ENCODE results near the gene ZNF684. TPM values are rescaled to one million over a fixed set of nuclear protein-coding genes. Genes with fewer than 3 reads are reported as not detected.
A peak's percentile ranks its signal among the peaks of the same experiment; 100 is the strongest.

Gene ZNF684
- total RNA-seq, 1 experiment from 2014 or later = 5.3 TPM

DNA sequence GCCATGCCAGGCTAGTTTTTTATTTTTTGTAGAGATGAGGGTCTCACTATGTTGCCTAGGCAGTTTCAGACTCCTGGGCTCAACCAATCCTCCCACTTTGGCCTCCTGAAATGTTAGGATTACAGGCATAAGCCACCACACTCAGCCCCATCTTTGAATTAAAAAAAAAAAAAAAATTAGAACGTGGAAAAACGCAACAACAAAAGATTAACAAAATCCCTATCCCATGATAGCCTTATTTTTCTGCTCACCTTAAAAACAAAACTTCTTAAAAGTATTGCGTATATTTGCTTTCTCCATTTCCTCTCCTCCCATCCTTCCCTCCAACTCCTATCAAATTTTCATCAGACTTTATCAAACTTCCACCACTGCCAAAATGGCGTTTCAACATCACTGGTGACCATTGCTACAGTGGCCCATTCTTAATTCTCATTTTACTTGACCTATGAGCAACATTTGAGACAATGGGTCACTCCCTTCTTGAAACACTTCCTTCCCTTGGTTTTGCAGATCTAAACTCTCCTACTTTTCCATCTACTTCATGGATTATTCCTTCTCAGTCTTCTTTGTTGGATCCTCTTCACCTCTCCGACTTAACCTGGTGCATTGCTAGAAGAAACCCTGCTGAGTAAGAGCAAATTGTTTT is 579 bp upstream of the ZNF684 start:
- Histone ChIP-seq H3K9ac (ENCODE audit: low read length) (peak overlapping the region; percentile 63), H3K4me2 (ENCODE audit: low read length) (peak overlapping the region; percentile 86), H3K27ac (ENCODE audit: low read depth, low read length) (peak overlapping the region; percentile 68), H3K36me3 (ENCODE audit: control insufficient read depth in 1 of 2, insufficient read depth in 2 of 2, low read length in 2 of 2) (no peaks in the 10 kb centered on the region; a peak in 1 of 4 replicates), H3K9me2 (ENCODE audit: insufficient read depth) (no peaks in the 10 kb centered on the region), H4K20me1 (ENCODE audit: insufficient read depth) (no peaks in the 10 kb centered on the region), H3K4me3 (replicated peaks in 1 of 2; ENCODE audit: low read depth in 1 of 2, low read length in 2 of 2) (peak overlapping the region; percentile 61 to 72), H3K27me3 (ENCODE audit: insufficient read depth, low read length) (no peaks in the 10 kb centered on the region), H3K9me3 (ENCODE audit: control insufficient read depth in 1 of 2, insufficient read depth in 1 of 2, low read depth in 1 of 2, low read length in 2 of 2) (no peaks in the 10 kb centered on the region), H3K79me2 (ENCODE audit: insufficient read depth, low read length) (no peaks in the 10 kb centered on the region), H3K4me1 (ENCODE audit: control insufficient read depth in 1 of 2, insufficient read depth in 2 of 2, low read length in 2 of 2) (peaks cover 7 to 11% of the 10 kb centered on the region in 2 experiments; a peak in 3 of 4 replicates), H2AFZ (ENCODE audit: low read depth, low read length, poor library complexity, severe bottlenecking) (peak overlapping the region; percentile 69)
- no peak for TF ChIP-seq EGR1 (IDR thresholded peaks at IDR 0.05; ENCODE audit: low read depth)
- TF ChIP-seq ATF3 (IDR thresholded peaks at IDR 0.05) = no peak
- TF ChIP-seq RAD21 (IDR thresholded peaks at IDR 0.05; ENCODE audit: low read depth) = no peak
- TF ChIP-seq CBX3 (IDR thresholded peaks at IDR 0.05; ENCODE audit: low read depth) = no peak
- TSS peak; percentile 96 for BruUV-seq (replicated peaks)
- ChIA-PET POLR2A (interaction anchor here (0.7 to 1.0 kb wide), 2 partner anchors 63 to 160 kb away, joined by 3 read pairs; partner anchors contain the start of gene NFYC), CTCF (interaction anchor here (1.3 to 2.4 kb wide), 2 partner anchors 138 to 421 kb away, joined by 4 to 10 read pairs; no protein-coding TSS in a partner anchor), RAD21 (ENCODE audit: low non-redundant PET in 1 of 2, low total read pairs in 2 of 2, uncharacterized antibody in 2 of 2, unreplicated experiment in 2 of 2) (no interaction called here)
- intact Hi-C loops (cut with micrococcal nuclease) = loop anchor here (5.0 kb wide), 1 partner anchor 136 kb away; the partner anchor contains the start of gene RIMS3
- ATAC-seq (peak; percentile 13; the same call in 1 of the 2 replicates), DNase-seq (ENCODE audit: low read depth, low spot score) (no peak)

GRCh38 chr1:40532062-40532389 is 589 bp downstream of the ZNF684 start:
- Histone ChIP-seq H3K4me2 (ENCODE audit: low read length) (peak overlapping the region; percentile 86), H3K27me3 (ENCODE audit: insufficient read depth, low read length) (no peaks in the 10 kb centered on the region), H3K79me2 (ENCODE audit: insufficient read depth, low read length) (no peaks in the 10 kb centered on the region), H3K4me1 (ENCODE audit: control insufficient read depth in 1 of 2, insufficient read depth in 2 of 2, low read length in 2 of 2) (peaks cover 7 to 11% of the 10 kb centered on the region in 2 experiments; a peak in 3 of 4 replicates), H3K4me3 (replicated peaks in 1 of 2; ENCODE audit: low read depth in 1 of 2, low read length in 2 of 2) (peak overlapping the region; percentile 61 to 72), H3K9ac (ENCODE audit: low read length) (peak overlapping the region; percentile 63), H2AFZ (ENCODE audit: low read depth, low read length, poor library complexity, severe bottlenecking) (peak overlapping the region; percentile 55), H3K36me3 (ENCODE audit: control insufficient read depth in 1 of 2, insufficient read depth in 2 of 2, low read length in 2 of 2) (no peaks in the 10 kb centered on the region; a peak in 1 of 4 replicates), H3K9me2 (ENCODE audit: insufficient read depth) (no peaks in the 10 kb centered on the region), H3K9me3 (ENCODE audit: control insufficient read depth in 1 of 2, insufficient read depth in 1 of 2, low read depth in 1 of 2, low read length in 2 of 2) (no peaks in the 10 kb centered on the region), H3K27ac (ENCODE audit: low read depth, low read length) (peak overlapping the region; percentile 68), H4K20me1 (ENCODE audit: insufficient read depth) (no peaks in the 10 kb centered on the region)
- BruUV-seq (replicated peaks) = no TSS peak
- TF ChIP-seq SP1 (IDR thresholded peaks at IDR 0.05; ENCODE audit: low read depth) (no peak), JUND (IDR thresholded peaks at IDR 0.05) (no peak), FOSL1 (IDR thresholded peaks at IDR 0.05; ENCODE audit: low read depth) (no peak)
- ChIA-PET CTCF (interaction anchor here (0.5 to 2.4 kb wide), 15 partner anchors 9 to 612 kb away, joined by 3 to 10 read pairs (median 4); partner anchors contain the start of gene SMAP2), POLR2A (interaction anchor here (0.6 kb wide), 2 partner anchors 20 to 159 kb away, joined by 3 read pairs; partner anchors contain the start of gene NFYC), RAD21 (ENCODE audit: low non-redundant PET in 1 of 2, low total read pairs in 2 of 2, uncharacterized antibody in 2 of 2, unreplicated experiment in 2 of 2) (no interaction called here)
- ATAC-seq = no peak
- DNase-seq (ENCODE audit: low read depth, low spot score) = no peak
- intact Hi-C loops (cut with micrococcal nuclease) = loop anchor here (5.0 kb wide), 1 partner anchor 135 kb away; the partner anchor contains the start of gene RIMS3

All from HCT116 (cell line).